Superior temporal gyrus (tissue), 1 donor: Measurements from ENCODE around the gene STX19.
"Not testable (repeated sequence)": the region's sequence is repeated elsewhere in the genome, so short reads cannot be mapped to it uniquely, and the experiment has no call there.

Source experiments
- DNase-seq: peaks from one replicate; pipeline ENCODE4 v3.0.0-alpha.2; 2016; ENCODE audit errors: extremely low spot score

The STX19 gene, protein sequence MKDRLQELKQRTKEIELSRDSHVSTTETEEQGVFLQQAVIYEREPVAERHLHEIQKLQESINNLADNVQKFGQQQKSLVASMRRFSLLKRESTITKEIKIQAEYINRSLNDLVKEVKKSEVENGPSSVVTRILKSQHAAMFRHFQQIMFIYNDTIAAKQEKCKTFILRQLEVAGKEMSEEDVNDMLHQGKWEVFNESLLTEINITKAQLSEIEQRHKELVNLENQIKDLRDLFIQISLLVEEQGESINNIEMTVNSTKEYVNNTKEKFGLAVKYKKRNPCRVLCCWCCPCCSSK

DNA sequence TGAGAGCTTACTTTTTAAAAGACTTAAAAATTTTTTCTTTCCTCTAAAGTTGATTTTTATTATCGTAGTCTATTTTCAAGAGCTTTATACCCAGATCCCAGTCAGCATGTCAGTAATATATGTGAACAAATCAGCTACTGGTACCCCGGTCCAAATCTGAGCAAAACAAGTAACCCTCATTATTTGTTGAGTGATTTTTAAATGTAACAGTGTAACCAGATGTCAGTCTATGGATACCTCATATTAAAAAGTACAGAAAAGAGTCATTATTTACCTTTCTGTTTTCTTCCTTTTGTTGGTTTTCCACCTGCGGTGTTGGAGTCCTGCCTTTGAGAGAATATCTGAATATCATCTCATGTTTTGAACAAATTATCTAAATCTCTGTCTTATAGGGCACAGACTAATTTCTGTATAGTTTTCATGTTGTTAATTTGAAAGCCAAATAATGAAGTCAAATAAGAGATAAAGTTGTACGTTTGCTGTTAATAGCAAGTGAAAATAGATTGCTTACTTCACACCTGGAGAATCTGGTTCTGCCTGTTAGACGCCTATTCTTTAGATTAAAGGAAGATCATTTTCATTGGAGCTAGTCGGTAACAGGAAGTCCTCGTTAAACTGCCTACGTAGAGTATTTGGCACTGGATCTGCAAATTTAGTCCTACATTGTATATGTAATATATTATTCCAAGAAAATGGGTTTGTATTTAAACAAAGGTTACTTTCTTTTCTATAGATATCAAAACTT lies at the start of gene STX19:
Gene STX19, minus strand, starts transcription at position 505 of the 745 bp plus-strand sequence. CDS start 13,328 bp downstream, outside the sequence.
- DNase-seq: peak; percentile 30

DNA sequence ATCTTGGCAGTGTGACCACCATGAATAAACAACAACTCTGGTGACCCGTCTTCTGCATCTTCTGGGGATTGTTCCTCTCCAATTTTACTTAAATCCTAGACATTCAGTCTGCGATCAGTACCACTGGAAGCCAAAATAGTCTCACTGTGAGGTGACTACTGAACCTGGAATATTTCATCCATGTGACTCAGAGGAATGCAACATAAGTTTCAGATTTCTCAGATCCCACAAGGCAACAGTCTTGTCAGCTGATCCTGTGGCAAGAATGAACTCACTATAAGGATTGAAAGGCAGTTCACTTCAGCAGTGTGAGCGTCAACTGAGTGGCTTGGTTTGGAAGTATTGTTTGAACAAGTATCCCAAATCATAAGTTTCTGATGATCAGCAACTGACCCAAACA lies 47.7 kb upstream of the STX19 start:
- DNase-seq: no peak

DNA sequence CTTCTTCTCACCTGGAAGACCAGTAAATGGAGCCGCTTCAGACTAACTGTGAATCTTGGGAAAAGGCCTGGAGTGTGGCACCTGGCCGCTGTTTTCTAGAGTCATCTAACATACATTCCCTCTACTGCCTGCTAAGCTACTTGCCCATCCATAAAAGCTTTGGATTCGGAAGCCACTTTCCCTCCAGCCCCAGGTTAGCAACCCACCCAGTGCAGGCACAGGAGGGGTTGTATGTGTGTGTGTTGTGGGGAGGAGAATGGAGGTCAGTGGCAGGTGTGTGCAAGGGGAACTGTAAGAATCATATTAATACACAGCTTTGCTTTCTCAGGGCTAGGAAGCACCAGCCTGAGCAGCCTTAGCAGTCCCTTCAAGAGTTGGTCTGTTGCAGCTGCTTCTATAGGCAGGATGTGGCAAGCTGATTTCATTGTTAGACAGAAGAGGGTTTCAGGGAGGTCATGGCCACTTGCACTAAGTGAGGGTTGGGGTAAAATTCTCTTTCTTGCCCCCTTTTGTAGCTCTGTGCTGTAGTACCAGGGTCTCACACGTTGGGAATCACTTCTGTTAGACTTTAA lies 43.4 kb upstream of the STX19 start:
- no peak for DNase-seq

DNA sequence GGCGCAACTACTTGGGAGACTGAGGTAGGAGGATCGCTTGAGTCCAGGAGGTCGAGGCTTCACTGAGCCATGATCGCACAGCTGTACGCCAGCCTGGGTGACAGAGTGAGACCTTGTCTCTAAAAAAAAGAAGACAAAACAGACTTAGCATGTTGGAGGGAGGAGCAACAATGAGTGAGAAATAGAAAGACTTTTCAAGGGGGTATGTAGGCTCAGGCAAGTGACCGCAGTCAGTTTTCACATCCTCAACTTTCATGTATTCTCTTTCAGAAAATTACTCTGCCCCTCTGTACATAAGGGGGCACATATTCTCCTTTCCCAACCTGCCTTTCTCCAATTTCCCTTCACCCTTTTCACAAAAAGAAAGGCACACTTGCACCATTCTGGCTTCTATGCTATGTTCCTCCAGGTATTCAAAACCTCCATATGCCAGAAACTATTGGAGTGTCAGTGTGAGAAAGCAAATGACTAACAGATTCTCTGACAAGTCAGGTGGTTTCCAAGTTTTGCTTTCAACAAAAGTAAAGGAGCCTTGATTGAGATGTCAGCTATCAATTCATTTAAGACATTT lies 42.0 kb upstream of the STX19 start:
- DNase-seq: no peak

DNA sequence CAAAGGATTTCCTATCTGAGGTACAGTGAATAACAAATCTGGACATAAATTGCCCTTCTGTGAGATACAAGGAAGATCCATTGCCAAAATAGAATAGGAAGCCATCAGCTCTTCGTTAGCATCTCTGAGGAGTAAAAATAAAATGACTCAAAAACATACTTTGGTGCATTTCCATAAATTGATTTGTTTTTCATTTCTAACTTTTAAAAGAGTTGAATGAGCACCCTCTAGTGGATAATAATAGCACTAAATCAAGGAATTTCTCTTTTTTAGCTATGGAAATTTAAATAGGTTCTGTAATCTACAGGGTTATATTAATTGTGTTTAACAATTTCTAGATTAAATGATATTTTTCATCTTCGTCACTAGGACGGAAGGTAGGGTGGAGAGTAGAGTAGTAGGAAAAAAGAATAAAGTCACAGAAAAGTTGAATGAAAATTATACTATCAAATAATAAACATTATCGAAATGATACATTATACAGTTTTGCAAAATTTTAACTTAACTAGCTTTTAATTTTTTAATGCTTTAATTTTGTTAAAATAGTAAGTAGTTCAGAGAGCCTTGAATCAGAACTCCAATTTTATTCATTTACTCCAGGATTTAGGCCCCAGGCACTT lies 40.9 kb upstream of the STX19 start:
- peak; percentile 70 for DNase-seq

DNA sequence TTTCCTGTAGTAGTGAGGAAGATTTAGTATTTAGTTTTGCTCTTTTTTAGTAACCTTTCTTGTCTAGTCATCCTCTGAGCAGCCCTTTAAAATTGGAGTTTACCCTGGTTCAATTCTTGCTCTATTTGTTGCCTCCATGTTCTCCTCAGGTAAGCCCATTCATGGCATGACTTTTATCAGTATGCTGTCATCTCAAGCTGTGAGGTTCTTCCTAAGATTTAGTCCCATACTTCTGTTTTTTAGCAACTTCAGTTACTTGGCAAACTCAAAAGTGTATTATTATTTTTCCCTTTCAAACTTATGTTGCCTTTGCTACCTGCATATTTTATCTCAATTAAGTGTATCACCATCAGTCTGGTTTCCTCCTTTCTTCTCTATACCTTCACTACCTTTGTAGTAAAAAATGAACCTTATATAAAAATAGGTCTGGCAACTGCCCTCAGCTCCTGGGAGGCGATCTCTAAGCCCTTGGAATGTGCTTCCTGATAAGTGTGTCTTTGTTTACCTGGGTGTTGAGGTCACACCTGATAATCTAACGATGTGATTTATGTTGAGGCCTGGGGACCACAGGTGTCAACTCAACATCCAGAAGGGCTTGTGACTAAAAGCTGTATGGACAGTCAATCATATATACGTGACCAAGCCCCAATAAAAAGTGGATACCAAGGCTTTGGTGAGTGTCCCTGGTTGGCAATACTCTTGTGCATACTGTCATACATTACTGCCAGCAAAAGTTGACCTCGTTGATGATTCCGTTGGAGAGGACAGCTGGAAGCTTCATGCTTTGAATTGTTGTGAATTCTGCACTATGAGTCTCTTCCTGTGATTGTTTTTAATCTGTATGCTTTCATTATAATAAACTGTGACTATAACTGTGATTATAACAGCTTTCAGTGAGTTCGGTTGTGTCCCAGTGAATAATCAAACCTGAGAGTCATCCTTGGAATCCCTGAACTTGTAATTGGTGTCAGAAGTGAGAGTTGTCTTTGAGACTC lies 38.4 kb upstream of the STX19 start:
- DNase-seq: no peak

DNA sequence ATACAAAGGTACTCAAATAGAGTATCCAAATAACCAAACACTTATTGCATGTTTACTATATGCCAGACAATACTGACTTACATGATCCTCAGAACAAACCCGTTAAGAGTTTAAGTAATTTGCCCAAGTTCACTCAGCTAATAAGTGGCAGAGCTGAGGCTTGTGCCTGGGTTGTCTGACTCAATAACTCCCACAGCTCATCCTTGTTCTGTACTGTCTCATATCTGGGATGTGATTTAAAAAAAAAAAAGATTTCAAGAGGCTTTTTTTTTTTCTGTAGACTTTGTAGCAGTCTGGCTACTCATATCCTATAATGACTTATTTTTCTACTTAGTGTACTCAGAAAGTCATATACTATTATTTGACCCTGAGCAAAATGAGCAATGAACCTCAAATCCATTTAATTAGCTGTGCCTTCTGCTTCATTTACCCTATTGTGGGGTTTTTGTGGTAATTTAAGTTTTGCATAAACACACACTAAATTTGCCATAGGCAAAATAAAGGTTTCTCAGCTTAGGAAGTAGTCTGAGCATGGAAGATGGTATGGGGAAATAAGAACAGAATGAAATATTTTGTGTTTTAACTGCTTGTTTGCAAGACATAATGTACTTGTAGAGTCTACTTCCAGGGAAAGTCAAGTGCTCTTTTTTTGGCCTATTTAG lies 37.6 kb upstream of the STX19 start:
- DNase-seq: no peak

DNA sequence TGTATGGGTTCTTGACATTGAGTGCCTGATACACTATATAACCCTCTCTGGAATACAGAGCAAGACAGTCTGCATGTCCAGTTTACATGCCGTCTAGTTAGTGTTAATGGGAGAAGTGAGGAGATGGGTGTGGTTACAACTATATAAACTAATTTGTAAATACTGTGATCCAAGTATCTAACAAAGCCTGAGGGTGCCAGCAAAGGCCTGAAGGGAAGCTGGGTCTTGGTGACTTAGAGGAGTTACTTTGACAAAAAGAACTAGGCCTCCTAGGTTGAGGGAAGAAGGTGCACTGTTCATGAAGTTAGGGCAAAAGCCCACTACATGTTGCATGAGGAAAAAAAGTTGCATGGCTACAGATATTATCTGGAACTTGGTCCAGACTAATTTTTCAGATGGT lies 36.7 kb upstream of the STX19 start:
- no peak for DNase-seq

DNA sequence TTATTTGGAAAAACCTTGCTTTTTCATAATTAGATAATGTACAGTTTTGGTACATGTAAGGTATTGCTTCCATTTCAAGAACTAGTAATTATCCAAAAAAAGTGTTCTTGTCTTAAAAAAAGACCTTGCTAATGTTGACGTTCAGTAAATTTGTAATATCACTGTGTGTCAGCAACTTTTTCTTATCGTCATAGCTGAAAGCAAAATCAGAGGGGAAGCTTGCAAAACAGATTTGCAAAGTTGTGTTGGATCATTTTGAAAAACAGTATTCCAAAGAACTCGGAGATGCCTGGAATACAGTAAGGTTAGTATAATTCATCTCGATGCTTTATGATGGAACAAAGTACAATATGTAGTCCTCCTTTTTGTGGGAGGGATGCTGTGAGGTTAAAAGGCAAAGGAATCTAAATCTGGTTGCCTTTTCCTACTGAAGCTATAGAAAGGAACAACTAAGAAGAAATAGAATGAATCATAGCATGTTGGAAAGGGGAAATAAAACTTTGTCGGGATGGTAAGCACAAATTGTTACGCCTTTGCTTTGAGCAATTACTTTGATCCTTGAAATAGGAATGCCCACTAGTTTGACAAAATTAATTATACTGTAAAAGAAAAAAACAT lies 36.0 kb upstream of the STX19 start:
- DNase-seq: no peak

DNA sequence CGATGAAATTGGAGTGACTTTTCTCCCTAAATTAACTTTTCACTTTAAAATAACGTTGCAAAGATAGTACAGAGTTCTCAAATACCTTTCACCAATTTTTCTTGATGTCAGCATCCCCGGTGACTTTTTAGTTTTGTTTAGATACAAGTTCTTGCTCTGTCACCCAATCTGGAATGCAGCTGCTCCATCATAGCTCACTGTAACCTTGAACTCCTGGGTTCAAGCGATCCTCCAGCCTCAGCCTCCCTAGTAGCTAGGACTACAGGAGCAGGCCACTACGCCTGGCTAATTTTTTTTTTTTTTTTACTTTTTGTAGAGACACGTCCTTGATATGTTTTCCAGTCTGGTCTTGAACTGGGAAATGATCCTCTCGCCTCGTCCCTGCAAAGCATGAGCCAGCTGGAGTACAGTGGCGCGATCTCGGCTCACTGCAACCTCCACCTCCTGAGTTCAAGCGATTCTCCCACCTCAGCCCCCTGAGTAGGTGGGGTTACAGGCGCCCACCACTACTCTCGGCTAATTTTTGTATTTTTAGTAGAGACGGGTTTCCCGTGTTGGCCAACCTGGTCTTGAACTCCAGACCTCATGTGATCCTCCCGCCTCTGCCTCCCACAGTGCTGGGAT lies 35.2 kb upstream of the STX19 start:
- no peak for DNase-seq

DNA sequence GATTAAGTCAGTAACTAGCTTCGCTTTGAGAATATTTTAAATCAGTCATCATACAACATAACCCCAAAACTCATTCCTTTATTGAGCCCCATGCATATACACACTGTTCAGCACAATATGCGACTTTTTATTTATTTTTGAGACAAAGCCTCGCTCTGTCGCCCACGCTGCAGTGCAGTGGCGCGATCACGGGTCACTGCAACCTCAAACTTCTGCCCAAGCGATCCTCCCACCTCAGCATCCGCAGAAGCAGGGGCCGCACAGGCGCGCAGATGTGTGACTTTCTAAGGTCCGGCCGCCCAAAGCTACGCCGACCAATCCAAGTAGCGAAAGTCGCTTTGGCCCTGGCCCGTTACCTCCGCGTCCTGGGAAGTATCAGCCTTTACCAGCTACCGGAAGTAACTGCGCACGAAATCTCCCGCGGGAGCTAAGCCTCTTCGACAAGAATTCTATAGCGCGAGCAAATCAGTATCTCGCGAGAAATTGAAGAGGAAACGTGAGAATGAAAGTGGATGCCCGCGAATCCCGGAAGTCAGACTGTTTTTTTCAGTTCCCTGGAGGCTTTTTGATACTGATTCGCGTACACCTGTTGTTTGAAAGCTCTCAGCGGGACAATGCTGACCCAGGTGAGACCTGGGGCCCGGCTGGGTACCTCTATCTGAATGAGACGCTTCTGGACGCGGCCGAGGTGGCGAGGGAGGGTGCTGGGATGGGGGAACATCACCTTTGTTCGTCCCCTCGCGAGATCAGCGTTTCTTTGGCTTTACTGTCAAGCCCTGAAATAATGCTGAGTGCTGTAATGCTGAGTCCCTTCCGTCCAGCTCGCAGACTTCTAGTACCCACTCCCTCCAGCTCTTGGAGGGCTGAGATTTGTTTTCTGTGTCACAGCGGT lies 34.4 kb upstream of the STX19 start, which contains the start of the genes DHFR2 and NSUN3:
Gene DHFR2, minus strand, starts transcription at position 404 of the 892 bp plus-strand sequence. CDS start 1,405 bp downstream, outside the sequence.
Gene NSUN3, plus strand, starts transcription at position 549 of the 892 bp plus-strand sequence. Its CDS starts 66 bp downstream, at position 615.
- peak; percentile 94 for DNase-seq

DNA sequence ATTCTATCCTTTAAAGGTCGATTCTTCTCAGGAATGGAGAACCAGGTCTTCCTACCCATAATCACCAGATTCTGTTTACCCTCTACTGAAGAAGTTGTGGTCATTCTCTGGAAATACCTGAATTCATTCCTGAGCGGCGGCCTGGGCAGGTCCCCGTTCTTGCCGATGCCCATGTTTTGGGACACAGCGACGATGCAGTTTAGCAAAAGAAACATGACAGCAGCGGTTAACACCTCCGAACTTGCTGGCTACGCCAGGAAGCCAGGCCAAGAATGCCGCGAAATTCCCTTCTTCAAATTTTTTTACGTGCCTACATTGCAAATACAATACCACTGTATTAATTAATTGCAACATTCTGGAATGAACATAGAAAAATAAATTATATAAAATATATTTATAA lies 32.9 kb upstream of the STX19 start:
- DNase-seq: no peak

DNA sequence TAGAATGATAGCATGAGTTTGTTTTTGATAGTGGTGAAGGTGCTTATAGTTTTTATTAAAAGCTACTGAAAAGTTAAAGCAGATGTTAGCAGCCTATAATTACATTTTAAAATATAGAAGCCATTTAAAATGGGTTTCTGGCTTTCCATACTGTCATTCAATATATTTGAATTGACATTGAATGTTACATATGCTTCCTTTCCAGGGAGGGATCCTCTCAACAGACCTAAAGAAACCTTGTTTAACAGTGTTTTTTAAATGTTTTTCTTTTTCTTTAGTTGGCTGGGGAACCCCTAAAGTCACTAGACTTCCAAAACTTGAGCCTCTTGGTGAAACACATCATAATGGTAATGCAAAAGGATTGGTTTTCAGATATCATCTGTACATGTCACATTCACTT lies 22.1 kb upstream of the STX19 start:
- DNase-seq: no peak

DNA sequence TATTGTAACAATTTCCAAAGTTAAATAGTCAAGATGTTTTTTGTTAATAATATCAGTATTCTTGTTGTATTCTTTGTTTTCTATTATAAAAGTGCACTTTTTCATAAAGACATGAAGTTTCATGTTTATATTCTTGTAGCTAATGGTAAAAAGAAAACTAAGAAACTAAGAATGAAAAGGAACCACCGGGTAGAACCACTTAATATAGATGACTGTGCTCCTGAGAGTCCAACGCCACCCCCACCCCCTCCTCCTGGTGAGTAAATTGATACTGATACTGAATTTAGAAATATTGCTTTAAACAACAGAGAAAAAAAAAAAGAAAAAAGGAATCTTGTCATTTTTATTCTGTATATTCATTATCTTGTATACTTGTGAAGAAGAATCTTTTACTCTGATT lies 20.9 kb upstream of the STX19 start:
- no peak for DNase-seq

DNA sequence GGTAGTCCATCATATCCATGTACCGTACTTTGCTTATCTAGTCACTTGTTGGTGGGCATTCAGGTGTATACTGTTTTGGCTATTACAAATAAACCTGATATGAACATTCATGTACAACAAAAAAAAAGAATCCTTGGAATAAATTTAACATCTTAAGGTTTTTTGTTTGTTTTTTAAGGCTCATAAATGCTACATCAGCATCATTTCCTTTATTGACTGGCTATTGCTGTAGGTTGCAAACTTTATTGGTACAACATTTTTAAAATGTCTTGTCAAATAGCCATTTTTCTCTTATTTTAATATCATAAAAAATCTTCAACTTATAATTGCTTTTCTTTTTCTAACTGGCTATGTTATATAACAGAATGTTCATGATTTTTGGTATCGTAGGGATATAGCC lies 18.1 kb upstream of the STX19 start:
- DNase-seq: no peak

DNA sequence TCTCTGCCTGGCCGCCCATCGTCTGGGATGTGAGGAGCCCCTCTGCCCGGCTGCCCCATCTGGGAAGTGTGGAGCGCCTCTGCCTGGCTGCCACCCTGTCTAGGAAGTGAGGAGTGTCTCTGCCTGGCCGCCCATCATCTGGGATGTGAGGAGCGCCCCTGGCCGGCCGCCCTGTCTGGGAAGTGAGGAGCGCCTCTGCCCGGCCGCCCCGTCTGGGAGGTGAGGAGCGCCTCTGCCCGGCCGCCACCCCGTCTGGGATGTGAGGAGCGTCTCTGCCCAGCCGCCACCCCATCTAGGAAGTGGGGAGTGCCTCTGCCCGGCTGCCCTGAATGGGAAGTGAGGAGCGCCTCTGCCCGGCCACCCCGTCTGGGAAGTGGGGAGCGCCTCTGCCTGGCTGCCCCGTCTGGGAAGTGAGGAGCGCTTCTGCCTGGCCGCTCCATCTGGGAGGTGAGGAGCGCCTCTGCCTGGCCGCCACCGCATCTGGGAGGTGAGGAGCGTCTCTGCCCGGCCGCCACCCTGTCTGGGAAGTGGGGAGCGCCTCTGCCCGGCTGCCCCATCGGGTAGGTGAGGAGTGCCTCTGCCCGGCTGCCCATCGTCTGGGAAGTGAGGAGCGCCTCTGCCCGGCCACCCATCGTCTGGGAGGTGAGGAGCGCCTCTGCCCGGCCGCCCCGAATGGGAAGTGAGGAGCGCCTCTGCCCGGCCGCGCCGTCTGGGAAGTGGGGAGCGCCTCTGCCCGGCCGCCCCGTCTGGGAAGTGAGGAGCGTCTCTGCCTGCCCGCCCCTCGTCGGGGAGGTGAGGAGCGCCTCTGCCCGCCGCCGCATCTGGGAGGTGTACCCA lies 15.9 kb upstream of the STX19 start:
- DNase-seq: not testable (repeated sequence)

DNA sequence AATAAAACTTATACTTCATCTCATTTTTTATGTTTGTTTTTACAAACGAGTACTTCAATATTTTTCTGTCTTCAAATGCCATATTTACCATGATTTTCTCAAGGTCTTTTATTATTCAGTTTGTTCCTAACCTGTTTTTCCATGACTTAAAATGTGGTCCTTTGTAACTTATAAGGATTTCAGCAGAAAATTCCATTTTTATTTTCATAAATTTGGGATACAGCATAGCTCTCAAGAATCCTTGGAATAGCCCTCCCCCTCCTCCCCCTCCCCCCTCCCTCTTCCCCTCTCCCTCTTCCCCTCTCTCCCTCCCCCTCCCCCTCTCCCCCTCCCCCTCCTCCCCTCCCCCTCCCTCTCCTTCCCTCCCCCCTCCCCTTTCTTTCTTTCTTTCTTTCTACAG lies 14.9 kb upstream of the STX19 start:
- no peak for DNase-seq
